ENCODE results near the gene PKD1L1.

Gene PKD1L1

GRCh38 chr7:47890125-47890524, 58.1 kb downstream of the PKD1L1 start:
- Histone ChIP-seq H3K36me3 (ENCODE audit: control insufficient read depth in 2 of 2, insufficient read depth in 1 of 2, low read length in 2 of 2) (no peaks in the 10 kb centered on the region), H3K4me3 (ENCODE audit: low read depth, low read length) (no peak overlapping the region), H3K9me3 (ENCODE audit: control insufficient read depth, insufficient read depth, low read depth, low read length) (no peaks in the 10 kb centered on the region), H3K27ac (ENCODE audit: extremely low read depth, low read depth, low read length) (no peak overlapping the region), H3K4me1 (ENCODE audit: control insufficient read depth, insufficient read depth, low read length) (no peaks in the 10 kb centered on the region)
- TF ChIP-seq PRDM2 (tag by site-specific recombination; IDR thresholded peaks at IDR 0.05; ENCODE audit: borderline replicate concordance) (no peak), PRDM6 (tag by site-specific recombination; IDR thresholded peaks at IDR 0.05) (no peak), ZNF626 (tag by site-specific recombination; IDR thresholded peaks at IDR 0.05) (no peak)
- CTCF ChIA-PET, result interaction anchor here (0.8 kb wide), 1 partner anchor 9 kb away, joined by 7 read pairs; no protein-coding TSS in a partner anchor
- POLR2A ChIA-PET, result no interaction called here

GRCh38 chr7:47889723-47890122, 58.5 kb downstream of the PKD1L1 start:
- H3K4me1 ChIP-seq (ENCODE audit: control insufficient read depth, insufficient read depth, low read length), result no peaks in the 10 kb centered on the region
- no peaks in the 10 kb centered on the region for H3K36me3 ChIP-seq (ENCODE audit: control insufficient read depth in 2 of 2, insufficient read depth in 1 of 2, low read length in 2 of 2)
- no peaks in the 10 kb centered on the region for H3K9me3 ChIP-seq (ENCODE audit: control insufficient read depth, insufficient read depth, low read depth, low read length)
- no peak overlapping the region for H3K27ac ChIP-seq (ENCODE audit: extremely low read depth, low read depth, low read length)
- TF ChIP-seq ZNF214 (tag by site-specific recombination; IDR thresholded peaks at IDR 0.05; ENCODE audit: borderline replicate concordance) (no peak), ZNF776 (tag by site-specific recombination; IDR thresholded peaks at IDR 0.05; ENCODE audit: borderline replicate concordance) (no peak), ZNF585B (tag by site-specific recombination; IDR thresholded peaks at IDR 0.05) (no peak), ZNF549 (tag by site-specific recombination; IDR thresholded peaks at IDR 0.05) (no peak), ZNF202 (tag by site-specific recombination; IDR thresholded peaks at IDR 0.05; ENCODE audit: borderline replicate concordance) (no peak), OSR2 (tag by site-specific recombination; IDR thresholded peaks at IDR 0.05) (no peak), SCRT1 (tag by site-specific recombination; IDR thresholded peaks at IDR 0.05; ENCODE audit: borderline replicate concordance) (no peak), BCL6B (tag by site-specific recombination; IDR thresholded peaks at IDR 0.05) (no peak), ZNF768 (tag by site-specific recombination; IDR thresholded peaks at IDR 0.05) (no peak), YY2 (tag by site-specific recombination; IDR thresholded peaks at IDR 0.05) (no peak), ZNF112 (tag by site-specific recombination; IDR thresholded peaks at IDR 0.05) (no peak)
- TF ChIP-seq, protein P1, sequence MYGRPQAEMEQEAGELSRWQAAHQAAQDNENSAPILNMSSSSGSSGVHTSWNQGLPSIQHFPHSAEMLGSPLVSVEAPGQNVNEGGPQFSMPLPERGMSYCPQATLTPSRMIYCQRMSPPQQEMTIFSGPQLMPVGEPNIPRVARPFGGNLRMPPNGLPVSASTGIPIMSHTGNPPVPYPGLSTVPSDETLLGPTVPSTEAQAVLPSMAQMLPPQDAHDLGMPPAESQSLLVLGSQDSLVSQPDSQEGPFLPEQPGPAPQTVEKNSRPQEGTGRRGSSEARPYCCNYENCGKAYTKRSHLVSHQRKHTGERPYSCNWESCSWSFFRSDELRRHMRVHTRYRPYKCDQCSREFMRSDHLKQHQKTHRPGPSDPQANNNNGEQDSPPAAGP (tag by site-specific recombination; IDR thresholded peaks at IDR 0.05), result no peak
- no peak overlapping the region for H3K4me3 ChIP-seq (ENCODE audit: low read depth, low read length)
- ChIA-PET CTCF (interaction anchor here (0.8 kb wide), 1 partner anchor 9 kb away, joined by 7 read pairs; no protein-coding TSS in a partner anchor), POLR2A (no interaction called here)

Data from HEK293 (cell line).